Fibroblast of villous mesenchyme (primary cell): ENCODE data around the gene BRD3OS. TPM values are rescaled to one million over a fixed set of nuclear protein-coding genes. Genes with fewer than 3 reads are reported as not detected.

Experiments used
- DNase-seq: peaks from one replicate; pipeline ENCODE4 v3.0.0-alpha.2; 2010; ENCODE audit warnings: low read depth
- H3K4me3 ChIP-seq: 2 replicates; pipeline ENCODE4 v1.5.1; 2011; ENCODE audit warnings: low read depth, mild to moderate bottlenecking, low read length
- total RNA-seq: library from RNA; depleted of rRNA; stranded (reverse); fragments of >200 nt; gene quantifications from 2 replicates; pipeline ENCODE4 v1.2.3, GENCODE V29; 2012
- TF ChIP-seq, protein P1 (sequence below): IDR thresholded peaks from 2 replicates; pipeline ENCODE4 v1.5.1; 2012; ENCODE audit warnings: low read depth, mild to moderate bottlenecking, low read length; ENCODE audit not compliant: insufficient read depth

BRD3OS gene
- total RNA-seq, 1 donor = 22.9 TPM

- H3K4me3 ChIP-seq = no peak overlapping the region
- TF ChIP-seq, protein P1, sequence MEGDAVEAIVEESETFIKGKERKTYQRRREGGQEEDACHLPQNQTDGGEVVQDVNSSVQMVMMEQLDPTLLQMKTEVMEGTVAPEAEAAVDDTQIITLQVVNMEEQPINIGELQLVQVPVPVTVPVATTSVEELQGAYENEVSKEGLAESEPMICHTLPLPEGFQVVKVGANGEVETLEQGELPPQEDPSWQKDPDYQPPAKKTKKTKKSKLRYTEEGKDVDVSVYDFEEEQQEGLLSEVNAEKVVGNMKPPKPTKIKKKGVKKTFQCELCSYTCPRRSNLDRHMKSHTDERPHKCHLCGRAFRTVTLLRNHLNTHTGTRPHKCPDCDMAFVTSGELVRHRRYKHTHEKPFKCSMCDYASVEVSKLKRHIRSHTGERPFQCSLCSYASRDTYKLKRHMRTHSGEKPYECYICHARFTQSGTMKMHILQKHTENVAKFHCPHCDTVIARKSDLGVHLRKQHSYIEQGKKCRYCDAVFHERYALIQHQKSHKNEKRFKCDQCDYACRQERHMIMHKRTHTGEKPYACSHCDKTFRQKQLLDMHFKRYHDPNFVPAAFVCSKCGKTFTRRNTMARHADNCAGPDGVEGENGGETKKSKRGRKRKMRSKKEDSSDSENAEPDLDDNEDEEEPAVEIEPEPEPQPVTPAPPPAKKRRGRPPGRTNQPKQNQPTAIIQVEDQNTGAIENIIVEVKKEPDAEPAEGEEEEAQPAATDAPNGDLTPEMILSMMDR = no peak
- DNase-seq = no peak
Observed at GRCh38 chr9:134049772-134050588, 24.7 kb downstream of the BRD3OS start.

GRCh38 chr9:134050726-134051125 lies 25.4 kb downstream of the BRD3OS start:
- no peak for DNase-seq
- H3K4me3 ChIP-seq = no peak overlapping the region
- TF ChIP-seq, protein P1 = no peak

DNA sequence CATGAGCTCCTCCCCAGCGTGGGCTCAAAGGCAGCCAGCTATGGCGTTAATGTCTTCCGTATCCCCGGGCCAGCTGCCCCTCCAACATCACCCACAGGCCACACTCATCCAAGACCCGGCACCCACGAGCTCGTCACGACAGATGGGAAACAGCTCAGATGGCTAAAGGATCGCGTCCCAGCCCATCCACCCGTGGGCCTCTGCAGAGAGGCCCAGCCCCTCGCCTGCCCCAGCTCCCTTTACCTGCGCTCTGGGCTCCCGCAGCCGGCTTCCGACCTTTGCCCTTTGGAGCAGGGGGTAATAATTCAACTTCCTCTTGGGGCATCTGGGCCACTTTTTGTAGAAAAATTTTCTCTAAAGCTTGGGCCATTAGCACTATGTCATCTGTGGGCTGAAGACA lies 26.0 kb downstream of the BRD3OS start:
- no peak overlapping the region for H3K4me3 ChIP-seq
- DNase-seq = no peak
- TF ChIP-seq, protein P1 = no peak

DNA sequence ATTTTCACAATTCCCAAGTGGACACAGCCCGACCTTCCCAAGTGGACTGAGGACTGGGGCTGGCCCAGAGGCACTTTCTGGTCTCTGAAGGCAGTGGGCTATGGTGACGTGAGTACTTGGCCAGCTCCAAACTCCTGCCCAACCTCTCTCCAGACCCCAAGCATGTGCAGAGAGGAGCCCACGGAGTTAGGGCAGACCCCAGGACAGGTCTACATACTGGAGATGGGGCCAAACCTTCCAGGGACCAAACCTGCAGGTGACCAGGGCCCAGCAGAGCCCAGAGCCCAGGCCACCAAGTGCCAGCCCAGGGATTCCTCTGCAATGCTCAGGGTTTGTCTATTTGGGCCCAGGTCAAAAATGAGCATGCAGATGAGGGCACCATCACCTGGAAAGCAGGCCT lies 27.2 kb downstream of the BRD3OS start:
- DNase-seq = no peak
- TF ChIP-seq, protein P1 = no peak

GRCh38 chr9:134052941-134053340 lies 27.7 kb downstream of the BRD3OS start:
- TF ChIP-seq, protein P1 = no peak
- H3K4me3 ChIP-seq = no peak overlapping the region
- DNase-seq = no peak

More for the DNA sequence above, 27.2 kb downstream of the BRD3OS start:
- H3K4me3 ChIP-seq = no peak overlapping the region

- TF ChIP-seq, protein P1 = no peak
- no peak for DNase-seq
Observed at GRCh38 chr9:134053401-134053871, 28.2 kb downstream of the BRD3OS start.

More at GRCh38 chr9:134053401-134053871, 28.2 kb downstream of the BRD3OS start:
- no peak overlapping the region for H3K4me3 ChIP-seq
